CD14-positive monocyte (primary cell): ENCODE results near the gene SPAG16. TPM values are rescaled to one million over a fixed set of nuclear protein-coding genes. Genes with fewer than 3 reads are reported as not detected.

Experiments used
- DNase-seq, 3 donors: peaks; one replicate each; pipeline ENCODE4 v3.0.0-alpha.2; 2011 to 2022
- H2AFZ ChIP-seq: 2 replicates; pipeline ENCODE4 v1.6.0; 2012; ENCODE audit warnings: mild to moderate bottlenecking, low read depth, low read length, inconsistent platforms; ENCODE audit not compliant: insufficient read depth, poor library complexity, severe bottlenecking
- H3K27ac ChIP-seq, 2 donors: 1 replicate in 1 of 2; 2 replicates in 1 of 2; pipeline ENCODE4 v1.5.1; 2012 to 2013; ENCODE audit warnings: low read length in 2 of 2, control low read depth in 1 of 2, inconsistent platforms in 1 of 2, low read depth in 1 of 2, mild to moderate bottlenecking in 1 of 2
- H3K27me3 ChIP-seq, 2 donors: one replicate each; pipeline versions ENCODE4 v1.6.0 to v1.6.1; 2011 to 2013; ENCODE audit warnings: low read length in 2 of 2; ENCODE audit not compliant: control insufficient read depth in 2 of 2, insufficient read depth in 2 of 2
- H3K36me3 ChIP-seq, 2 donors: replicated peaks in 1 of 2; 1 replicate in 1 of 2; 2 replicates in 1 of 2; pipeline versions ENCODE4 v1.5.1 to v1.6.1; 2012 to 2013; ENCODE audit warnings: low read length in 2 of 2, control low read depth in 1 of 2, inconsistent platforms in 1 of 2, mild to moderate bottlenecking in 1 of 2; ENCODE audit not compliant: insufficient read depth in 2 of 2, control insufficient read depth in 1 of 2
- H3K4me1 ChIP-seq, 2 donors: 1 replicate in 1 of 2; 2 replicates in 1 of 2; pipeline versions ENCODE4 v1.5.1 to v1.6.1; 2012 to 2013; ENCODE audit warnings: low read length in 2 of 2, control low read depth in 1 of 2, inconsistent platforms in 1 of 2, mild to moderate bottlenecking in 1 of 2, moderate library complexity in 1 of 2; ENCODE audit not compliant: insufficient read depth in 2 of 2, control insufficient read depth in 1 of 2
- H3K4me2 ChIP-seq: replicated peaks from 2 replicates; pipeline ENCODE3; 2012; ENCODE audit warnings: low read length, moderate library complexity, mild to moderate bottlenecking; ENCODE audit not compliant: poor library complexity, severe bottlenecking; ENCODE audit errors: extremely low read depth
- H3K4me3 ChIP-seq, 3 experiments: fragments of 200-600 bp in 1 of 3; sonication (generic) in 1 of 3; replicated peaks in 1 of 3; 1 replicate in 2 of 3; 2 replicates in 1 of 3; pipeline ENCODE4 v1.5.1; 2011 to 2013; ENCODE audit warnings: low read length in 3 of 3, mild to moderate bottlenecking in 3 of 3, control low read depth in 2 of 3, low read depth in 2 of 3, inconsistent platforms in 1 of 3, moderate library complexity in 1 of 3
- H3K79me2 ChIP-seq: 2 replicates; pipeline ENCODE4 v1.6.0; 2012; ENCODE audit warnings: mild to moderate bottlenecking, control low read depth, inconsistent platforms, low read length, moderate library complexity; ENCODE audit not compliant: insufficient read depth
- H3K9ac ChIP-seq: 2 replicates; pipeline ENCODE4 v1.6.0; 2017; ENCODE audit warnings: low read length, mild to moderate bottlenecking; ENCODE audit not compliant: insufficient read depth, poor library complexity, severe bottlenecking
- H3K9me3 ChIP-seq, 2 donors: replicated peaks in 1 of 2; 1 replicate in 1 of 2; 2 replicates in 1 of 2; pipeline versions ENCODE4 v1.5.1 to v1.6.1; 2012 to 2013; ENCODE audit warnings: low read length in 2 of 2, control low read depth in 1 of 2; ENCODE audit not compliant: control insufficient read depth in 1 of 2, insufficient read depth in 1 of 2
- H4K20me1 ChIP-seq: 2 replicates; pipeline ENCODE4 v1.6.0; 2012; ENCODE audit warnings: mild to moderate bottlenecking, low read length, control low read depth, moderate library complexity; ENCODE audit not compliant: insufficient read depth
- H3K27ac Mint-ChIP-seq, 7 donors: one replicate each; pipeline ENCODE4 v1.8.0; 2020; ENCODE audit warnings: mild to moderate bottlenecking in 7 of 7, mixed read lengths in 7 of 7, moderate library complexity in 6 of 7, inconsistent platforms in 2 of 7
- H3K27me3 Mint-ChIP-seq, 3 donors: one replicate each; pipeline ENCODE4 v1.8.0; 2021 to 2022; ENCODE audit warnings: low read depth in 3 of 3, mild to moderate bottlenecking in 3 of 3, mixed read lengths in 3 of 3, moderate library complexity in 3 of 3, inconsistent platforms in 1 of 3
- H3K36me3 Mint-ChIP-seq, 2 donors: one replicate each; pipeline ENCODE4 v1.8.0; 2020; ENCODE audit warnings: mixed read lengths in 2 of 2, inconsistent platforms in 1 of 2, mild to moderate bottlenecking in 1 of 2
- H3K4me1 Mint-ChIP-seq: one replicate; pipeline ENCODE4 v1.8.0; 2020; ENCODE audit warnings: mild to moderate bottlenecking, mixed read lengths
- H3K4me3 Mint-ChIP-seq, 2 donors: one replicate each; pipeline ENCODE4 v1.8.0; 2020; ENCODE audit warnings: mild to moderate bottlenecking in 2 of 2, mixed read lengths in 2 of 2, moderate library complexity in 1 of 2
- H3K9me3 Mint-ChIP-seq, 7 donors: one replicate each; pipeline ENCODE4 v1.8.0; 2020 to 2022; ENCODE audit warnings: mixed read lengths in 7 of 7, mild to moderate bottlenecking in 6 of 7, moderate library complexity in 6 of 7, inconsistent platforms in 2 of 7
- CTCF ChIP-seq: fragments of 200-600 bp; IDR thresholded peaks from one replicate; pipeline ENCODE4 v1.8.0; 2022; ENCODE audit warnings: antibody characterized with exemption, mild to moderate bottlenecking
- WGBS: methylation state at CpG from one replicate; pipeline ENCODE4 v1.1.5; 2013; ENCODE audit warnings: missing lambda C conversion rate; ENCODE audit not compliant: insufficient coverage; 5-methylcytosine and 5-hydroxymethylcytosine counted together
- intact Hi-C, 2 donors: fragments of 100-400 bp; cut with micrococcal nuclease; formaldehyde crosslinking; loops; one replicate each; pipeline versions ENCODE4 v1.15.0 to v1.15.1; 2023
- polyA plus RNA-seq, 3 donors: library from polyadenylated mRNA; depleted of rRNA in 1 of 3; unstranded in 2 of 3; stranded (reverse) in 1 of 3; fragments of 300-500 nt in 2 of 3; fragments of >200 nt in 1 of 3; fragmentation: Illumina TruSeq in 2 of 3; gene quantifications; 1 replicate in 2 of 3; 2 replicates in 1 of 3; pipeline ENCODE4 v1.2.3, GENCODE V29; 2012 to 2021

The SPAG16 gene
- polyA plus RNA-seq, 3 donors: 0.12 to 0.30 TPM; not detected in 1

- peaks cover 0 to 8% (median 3%) of the 10 kb centered on the region in 7 donors for H3K9me3 Mint-ChIP-seq
- no peak overlapping the region for H3K9ac ChIP-seq
- H3K4me2 ChIP-seq: no peak overlapping the region
- TF ChIP-seq CTCF: no peak
- H3K4me1 Mint-ChIP-seq: no peaks in the 10 kb centered on the region
- intact Hi-C loops: no loop called here
- no peak overlapping the region for H3K4me3 ChIP-seq
- H3K27me3 ChIP-seq: no peaks in the 10 kb centered on the region
- no peak overlapping the region for H3K27ac ChIP-seq
- WGBS: 100% methylated on average over 1 of the region's 1 CpG
- no peak overlapping the region for H2AFZ ChIP-seq
- no peaks in the 10 kb centered on the region for H4K20me1 ChIP-seq
- no peaks in the 10 kb centered on the region for H3K36me3 Mint-ChIP-seq
- H3K4me1 ChIP-seq: no peaks in the 10 kb centered on the region
- H3K4me3 Mint-ChIP-seq: no peak overlapping the region
- H3K36me3 ChIP-seq: no peaks in the 10 kb centered on the region
- no peak for DNase-seq
- H3K9me3 ChIP-seq: no peaks in the 10 kb centered on the region
- peaks cover 0 to 2% (median 2%) of the 10 kb centered on the region in 3 donors for H3K27me3 Mint-ChIP-seq
- no peak overlapping the region for H3K27ac Mint-ChIP-seq
- H3K79me2 ChIP-seq: no peaks in the 10 kb centered on the region
Observed at GRCh38 chr2:214217599-214217998, 933.3 kb downstream of the SPAG16 start.

GRCh38 chr2:214220251-214220650 is 936.0 kb downstream of the SPAG16 start:
- peaks cover 0 to 2% (median 0%) of the 10 kb centered on the region in 3 donors for H3K27me3 Mint-ChIP-seq
- no peaks in the 10 kb centered on the region for H3K9me3 Mint-ChIP-seq
- no CpG with 5 or more reads among the region's 3 CpGs for WGBS
- no peaks in the 10 kb centered on the region for H3K36me3 ChIP-seq
- no peak overlapping the region for H3K4me3 Mint-ChIP-seq
- H3K9ac ChIP-seq: no peak overlapping the region
- H3K36me3 Mint-ChIP-seq: no peaks in the 10 kb centered on the region
- H3K27ac Mint-ChIP-seq: no peak overlapping the region
- no peak overlapping the region for H3K4me3 ChIP-seq
- H3K4me2 ChIP-seq: no peak overlapping the region
- no peaks in the 10 kb centered on the region for H3K4me1 Mint-ChIP-seq
- no peaks in the 10 kb centered on the region for H3K9me3 ChIP-seq
- H3K4me1 ChIP-seq: no peaks in the 10 kb centered on the region
- H3K27me3 ChIP-seq: no peaks in the 10 kb centered on the region
- no peak for TF ChIP-seq CTCF
- DNase-seq: no peak
- no peak overlapping the region for H3K27ac ChIP-seq
- no peaks in the 10 kb centered on the region for H4K20me1 ChIP-seq
- no peak overlapping the region for H2AFZ ChIP-seq
- intact Hi-C loops: no loop called here
- H3K79me2 ChIP-seq: no peaks in the 10 kb centered on the region
